VCaP (cell line): ENCODE data around the gene PHAF1.

Experiments used
- H3K27ac ChIP-seq: fragments of 450-650 bp; 2 replicates; pipeline ENCODE4 v1.5.1; 2017
- TF ChIP-seq, protein P1 (sequence below): fragments of 450-650 bp; conservative IDR thresholded peaks from 2 replicates; pipeline ENCODE4 v1.5.1; 2017; ENCODE audit warnings: mild to moderate bottlenecking, moderate library complexity

PHAF1 gene

GRCh38 chr16:67191411-67191994 is 81.8 kb downstream of the PHAF1 start:
- TF ChIP-seq, protein P1, sequence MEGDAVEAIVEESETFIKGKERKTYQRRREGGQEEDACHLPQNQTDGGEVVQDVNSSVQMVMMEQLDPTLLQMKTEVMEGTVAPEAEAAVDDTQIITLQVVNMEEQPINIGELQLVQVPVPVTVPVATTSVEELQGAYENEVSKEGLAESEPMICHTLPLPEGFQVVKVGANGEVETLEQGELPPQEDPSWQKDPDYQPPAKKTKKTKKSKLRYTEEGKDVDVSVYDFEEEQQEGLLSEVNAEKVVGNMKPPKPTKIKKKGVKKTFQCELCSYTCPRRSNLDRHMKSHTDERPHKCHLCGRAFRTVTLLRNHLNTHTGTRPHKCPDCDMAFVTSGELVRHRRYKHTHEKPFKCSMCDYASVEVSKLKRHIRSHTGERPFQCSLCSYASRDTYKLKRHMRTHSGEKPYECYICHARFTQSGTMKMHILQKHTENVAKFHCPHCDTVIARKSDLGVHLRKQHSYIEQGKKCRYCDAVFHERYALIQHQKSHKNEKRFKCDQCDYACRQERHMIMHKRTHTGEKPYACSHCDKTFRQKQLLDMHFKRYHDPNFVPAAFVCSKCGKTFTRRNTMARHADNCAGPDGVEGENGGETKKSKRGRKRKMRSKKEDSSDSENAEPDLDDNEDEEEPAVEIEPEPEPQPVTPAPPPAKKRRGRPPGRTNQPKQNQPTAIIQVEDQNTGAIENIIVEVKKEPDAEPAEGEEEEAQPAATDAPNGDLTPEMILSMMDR = no peak
- peak overlapping the region; percentile 77; the same call in 1 of the 2 replicates for H3K27ac ChIP-seq

GRCh38 chr16:67191995-67192681 is 82.4 kb downstream of the PHAF1 start, which contains the start of gene E2F4:
Gene E2F4 (plus strand): TSS chr16:67192155. CDS start chr16:67192228, 73 bp downstream.
- TF ChIP-seq, protein P1 = no peak
- H3K27ac ChIP-seq = peak within 1 kb of the TSS; percentile 77

DNA sequence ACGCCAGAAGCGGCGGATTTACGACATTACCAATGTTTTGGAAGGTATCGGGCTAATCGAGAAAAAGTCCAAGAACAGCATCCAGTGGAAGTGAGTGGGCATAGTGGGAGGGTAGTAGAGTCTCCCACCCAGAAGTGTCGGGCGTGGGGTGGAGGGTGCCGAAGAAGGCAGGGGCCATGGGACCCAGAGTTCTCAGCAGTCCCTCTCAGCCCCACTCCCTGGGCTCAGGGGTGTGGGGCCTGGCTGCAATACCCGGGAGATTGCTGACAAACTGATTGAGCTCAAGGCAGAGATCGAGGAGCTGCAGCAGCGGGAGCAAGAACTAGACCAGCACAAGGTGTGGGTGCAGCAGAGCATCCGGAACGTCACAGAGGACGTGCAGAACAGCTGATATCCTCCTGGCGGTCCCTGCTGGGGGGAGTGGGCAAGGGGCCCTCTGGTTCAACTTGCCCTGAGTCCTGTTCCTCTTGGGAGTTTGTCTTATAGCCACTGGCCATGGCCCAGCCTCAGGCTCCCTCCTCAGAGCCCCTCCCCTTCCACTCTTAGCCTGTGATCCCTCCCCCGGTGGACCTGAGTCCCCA is 83.1 kb downstream of the PHAF1 start:
- peak overlapping the region; percentile 77 for H3K27ac ChIP-seq

DNA sequence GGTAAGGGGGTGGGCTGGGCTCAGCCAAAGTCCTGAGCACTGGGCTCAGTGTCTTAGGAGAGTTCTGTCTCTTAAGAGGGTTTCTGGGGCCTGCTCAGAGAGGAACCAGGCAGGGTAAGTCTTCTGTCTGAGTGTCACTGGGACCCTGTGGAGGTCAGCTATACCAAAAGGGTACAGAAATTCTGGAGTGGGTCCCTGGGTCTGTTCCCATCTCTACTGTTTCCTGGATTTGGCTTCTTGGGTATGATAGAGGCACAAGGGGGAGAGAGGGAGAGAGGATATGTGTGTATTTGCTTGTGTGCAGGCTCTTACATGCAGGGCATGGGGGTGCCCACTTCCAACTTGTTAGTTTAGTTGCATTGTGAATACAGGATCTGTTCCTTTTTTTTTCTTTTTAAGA is 83.8 kb downstream of the PHAF1 start:
- TF ChIP-seq, protein P1 = no peak
- H3K27ac ChIP-seq = no peak overlapping the region; the same call in 1 of the 2 replicates

More for the DNA sequence above, 83.1 kb downstream of the PHAF1 start:
- TF ChIP-seq, protein P1 = no peak

- TF ChIP-seq, protein P1 = no peak
- H3K27ac ChIP-seq = no peak overlapping the region
Measured at GRCh38 chr16:67194260-67194659, 84.5 kb downstream of the PHAF1 start.

DNA sequence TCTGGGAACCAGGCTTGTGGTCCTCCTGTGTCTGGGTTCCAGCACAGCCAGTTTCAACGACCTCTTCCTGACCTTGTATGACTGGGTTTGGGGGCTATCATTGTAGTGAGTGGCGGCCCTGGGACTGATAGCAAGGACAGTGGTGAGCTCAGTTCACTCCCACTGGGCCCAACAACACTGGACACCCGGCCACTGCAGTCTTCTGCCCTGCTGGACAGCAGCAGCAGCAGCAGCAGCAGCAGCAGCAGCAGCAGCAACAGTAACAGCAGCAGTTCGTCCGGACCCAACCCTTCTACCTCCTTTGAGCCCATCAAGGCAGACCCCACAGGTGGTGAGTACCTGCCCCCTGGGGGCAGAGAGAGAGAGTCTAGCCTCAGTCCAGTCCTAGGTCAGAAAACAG is 85.9 kb downstream of the PHAF1 start:
- no peak overlapping the region for H3K27ac ChIP-seq

GRCh38 chr16:67196881-67197280 is 87.1 kb downstream of the PHAF1 start:
- no peak overlapping the region for H3K27ac ChIP-seq
- TF ChIP-seq, protein P1 = no peak

More for the DNA sequence above, 85.9 kb downstream of the PHAF1 start:
- TF ChIP-seq, protein P1 = no peak
